K562 (cell line): ENCODE data around the gene DYSF.

ENCODE experiments used
- FOXM1 ChIP-seq, 2 experiments: fragments of 450-650 bp in 1 of 2; sonication (generic) in 1 of 2; formaldehyde crosslinking in 1 of 2; IDR thresholded peaks; 2 replicates each; pipeline versions ENCODE4 v1.6.1 to v1.9.0; 2017 to 2022; ENCODE audit warnings: low read depth in 2 of 2, mild to moderate bottlenecking in 2 of 2, missing genetic modification reagents in 1 of 2, moderate library complexity in 1 of 2
- POLR2AphosphoS5 ChIP-seq: IDR thresholded peaks from 2 replicates; pipeline ENCODE4 v1.6.1; 2011; ENCODE audit warnings: mild to moderate bottlenecking, low read depth, low read length, moderate library complexity; ENCODE audit not compliant: control insufficient read depth, insufficient read depth
- PYGO2 ChIP-seq: fragments of 450-650 bp; IDR thresholded peaks from 2 replicates; pipeline ENCODE4 v1.6.1; 2016; ENCODE audit warnings: mild to moderate bottlenecking, missing genetic modification characterization, moderate library complexity, missing compliant biosample characterization
- SMC3 ChIP-seq: conservative IDR thresholded peaks from 2 replicates; pipeline ENCODE4 v1.6.1; 2011; ENCODE audit warnings: low read depth, low read length, improper control_type of control experiment; ENCODE audit not compliant: insufficient read depth
- TF ChIP-seq, protein P1 (sequence below): sonication (generic); formaldehyde crosslinking; IDR thresholded peaks from 2 replicates; pipeline ENCODE4 v1.8.0; 2023; ENCODE audit warnings: missing genetic modification reagents, mild to moderate bottlenecking, borderline replicate concordance

DNA sequence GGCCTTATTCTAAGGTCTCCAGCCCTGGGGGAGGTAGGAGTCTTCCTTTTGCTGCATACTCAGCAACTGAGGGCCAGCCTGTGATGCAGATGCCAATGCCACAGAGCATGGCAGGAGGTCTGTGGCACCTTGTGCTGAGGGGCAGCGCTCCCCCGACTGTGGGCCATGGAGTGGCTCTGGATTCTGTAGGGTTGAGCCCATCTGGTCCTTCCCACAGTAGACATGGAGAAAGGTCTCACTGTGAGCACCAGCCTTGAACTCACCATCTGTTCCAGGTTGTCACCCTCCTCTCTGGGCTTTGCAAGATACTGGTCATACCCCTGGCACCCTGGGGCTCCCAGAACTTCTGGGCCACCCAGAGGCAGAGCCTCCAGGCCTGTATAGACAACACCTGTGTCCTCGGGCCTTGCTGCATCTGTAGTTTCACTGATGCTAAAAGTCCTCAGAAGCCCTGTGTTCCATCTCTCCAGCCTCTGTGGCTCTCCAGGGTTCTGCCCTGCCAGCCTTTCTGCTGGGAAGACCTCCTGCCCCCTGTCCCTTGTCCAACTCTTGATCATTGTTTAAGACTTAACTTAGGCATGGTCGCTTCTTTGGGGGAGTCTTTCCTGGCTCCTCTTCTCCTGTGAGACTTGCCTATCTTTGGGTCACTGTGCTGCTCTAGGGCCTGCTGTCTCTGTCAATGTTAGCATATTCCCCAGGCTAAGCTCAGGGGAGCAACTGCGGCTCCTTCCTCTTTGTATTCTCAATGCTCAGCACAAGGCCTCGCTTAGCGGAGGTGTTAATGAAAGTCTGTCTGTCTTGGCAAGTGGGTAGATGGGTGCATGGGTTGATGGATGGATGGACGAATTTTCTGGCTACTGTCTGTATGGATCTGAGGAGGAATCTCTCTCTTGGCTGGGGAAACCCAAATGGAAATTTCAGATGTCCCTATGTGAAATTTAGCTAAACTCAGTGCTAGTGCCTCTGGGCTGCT, 160.9 kb downstream of the DYSF start:
- no peak for TF ChIP-seq FOXM1 (IDR thresholded peaks at IDR 0.05; ENCODE audit: low read depth)
- TF ChIP-seq FOXM1 (CRISPR knock-in tag; IDR thresholded peaks at IDR 0.05; ENCODE audit: low read depth) = no peak
- no peak for TF ChIP-seq POLR2AphosphoS5
- TF ChIP-seq, protein P1, sequence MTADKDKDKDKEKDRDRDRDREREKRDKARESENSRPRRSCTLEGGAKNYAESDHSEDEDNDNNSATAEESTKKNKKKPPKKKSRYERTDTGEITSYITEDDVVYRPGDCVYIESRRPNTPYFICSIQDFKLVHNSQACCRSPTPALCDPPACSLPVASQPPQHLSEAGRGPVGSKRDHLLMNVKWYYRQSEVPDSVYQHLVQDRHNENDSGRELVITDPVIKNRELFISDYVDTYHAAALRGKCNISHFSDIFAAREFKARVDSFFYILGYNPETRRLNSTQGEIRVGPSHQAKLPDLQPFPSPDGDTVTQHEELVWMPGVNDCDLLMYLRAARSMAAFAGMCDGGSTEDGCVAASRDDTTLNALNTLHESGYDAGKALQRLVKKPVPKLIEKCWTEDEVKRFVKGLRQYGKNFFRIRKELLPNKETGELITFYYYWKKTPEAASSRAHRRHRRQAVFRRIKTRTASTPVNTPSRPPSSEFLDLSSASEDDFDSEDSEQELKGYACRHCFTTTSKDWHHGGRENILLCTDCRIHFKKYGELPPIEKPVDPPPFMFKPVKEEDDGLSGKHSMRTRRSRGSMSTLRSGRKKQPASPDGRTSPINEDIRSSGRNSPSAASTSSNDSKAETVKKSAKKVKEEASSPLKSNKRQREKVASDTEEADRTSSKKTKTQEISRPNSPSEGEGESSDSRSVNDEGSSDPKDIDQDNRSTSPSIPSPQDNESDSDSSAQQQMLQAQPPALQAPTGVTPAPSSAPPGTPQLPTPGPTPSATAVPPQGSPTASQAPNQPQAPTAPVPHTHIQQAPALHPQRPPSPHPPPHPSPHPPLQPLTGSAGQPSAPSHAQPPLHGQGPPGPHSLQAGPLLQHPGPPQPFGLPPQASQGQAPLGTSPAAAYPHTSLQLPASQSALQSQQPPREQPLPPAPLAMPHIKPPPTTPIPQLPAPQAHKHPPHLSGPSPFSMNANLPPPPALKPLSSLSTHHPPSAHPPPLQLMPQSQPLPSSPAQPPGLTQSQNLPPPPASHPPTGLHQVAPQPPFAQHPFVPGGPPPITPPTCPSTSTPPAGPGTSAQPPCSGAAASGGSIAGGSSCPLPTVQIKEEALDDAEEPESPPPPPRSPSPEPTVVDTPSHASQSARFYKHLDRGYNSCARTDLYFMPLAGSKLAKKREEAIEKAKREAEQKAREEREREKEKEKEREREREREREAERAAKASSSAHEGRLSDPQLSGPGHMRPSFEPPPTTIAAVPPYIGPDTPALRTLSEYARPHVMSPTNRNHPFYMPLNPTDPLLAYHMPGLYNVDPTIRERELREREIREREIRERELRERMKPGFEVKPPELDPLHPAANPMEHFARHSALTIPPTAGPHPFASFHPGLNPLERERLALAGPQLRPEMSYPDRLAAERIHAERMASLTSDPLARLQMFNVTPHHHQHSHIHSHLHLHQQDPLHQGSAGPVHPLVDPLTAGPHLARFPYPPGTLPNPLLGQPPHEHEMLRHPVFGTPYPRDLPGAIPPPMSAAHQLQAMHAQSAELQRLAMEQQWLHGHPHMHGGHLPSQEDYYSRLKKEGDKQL (CRISPR knock-in tag) = no peak
- TF ChIP-seq PYGO2 (tag) = no peak
- TF ChIP-seq SMC3 = no peak
